ENCODE results near the gene TJP3. TPM values are rescaled to one million over a fixed set of nuclear protein-coding genes. Genes with fewer than 3 reads are reported as not detected.

Gene TJP3
- total RNA-seq, 2 experiments from 2014 or later: 8.2 to 9.0 TPM

DNA sequence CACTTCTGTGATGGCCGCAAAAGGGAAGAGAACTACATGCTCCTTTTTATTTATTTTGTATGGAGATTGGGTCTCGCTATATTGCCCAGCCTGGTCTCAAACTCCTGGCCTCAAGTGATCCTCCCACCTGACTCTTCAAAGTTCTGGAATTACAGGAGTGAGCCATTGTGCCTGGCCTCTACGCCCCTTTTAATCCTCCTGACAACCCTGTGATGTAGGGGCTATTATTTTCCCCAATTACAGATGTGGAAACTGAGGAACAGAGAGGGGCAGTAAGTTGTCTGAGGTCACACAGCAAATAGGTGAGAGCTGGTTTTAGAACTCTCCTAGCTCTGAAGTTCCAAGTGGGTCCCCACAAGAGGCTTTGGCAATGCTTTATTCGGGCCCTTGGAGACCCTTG lies 11.7 kb downstream of the TJP3 start:
- ATAC-seq (ENCODE audit: poor library complexity): no peak
- CTCF ChIA-PET: interaction anchor here (0.7 to 1.2 kb wide), 2 partner anchors 58 to 102 kb away, joined by 3 to 4 read pairs; no protein-coding TSS in a partner anchor
- H3K4me1 ChIP-seq (ENCODE audit: insufficient read depth, low read length): peaks cover 33% of the 10 kb centered on the region
- no peaks in the 10 kb centered on the region for H3K36me3 ChIP-seq (ENCODE audit: insufficient read depth, low read length)
- H3K4me3 Mint-ChIP-seq: no peak overlapping the region
- TF ChIP-seq, protein P1, sequence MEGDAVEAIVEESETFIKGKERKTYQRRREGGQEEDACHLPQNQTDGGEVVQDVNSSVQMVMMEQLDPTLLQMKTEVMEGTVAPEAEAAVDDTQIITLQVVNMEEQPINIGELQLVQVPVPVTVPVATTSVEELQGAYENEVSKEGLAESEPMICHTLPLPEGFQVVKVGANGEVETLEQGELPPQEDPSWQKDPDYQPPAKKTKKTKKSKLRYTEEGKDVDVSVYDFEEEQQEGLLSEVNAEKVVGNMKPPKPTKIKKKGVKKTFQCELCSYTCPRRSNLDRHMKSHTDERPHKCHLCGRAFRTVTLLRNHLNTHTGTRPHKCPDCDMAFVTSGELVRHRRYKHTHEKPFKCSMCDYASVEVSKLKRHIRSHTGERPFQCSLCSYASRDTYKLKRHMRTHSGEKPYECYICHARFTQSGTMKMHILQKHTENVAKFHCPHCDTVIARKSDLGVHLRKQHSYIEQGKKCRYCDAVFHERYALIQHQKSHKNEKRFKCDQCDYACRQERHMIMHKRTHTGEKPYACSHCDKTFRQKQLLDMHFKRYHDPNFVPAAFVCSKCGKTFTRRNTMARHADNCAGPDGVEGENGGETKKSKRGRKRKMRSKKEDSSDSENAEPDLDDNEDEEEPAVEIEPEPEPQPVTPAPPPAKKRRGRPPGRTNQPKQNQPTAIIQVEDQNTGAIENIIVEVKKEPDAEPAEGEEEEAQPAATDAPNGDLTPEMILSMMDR (IDR thresholded peaks at IDR 0.05): no peak
- H3K4me3 ChIP-seq (ENCODE audit: low read length): no peak overlapping the region
- H3K9me3 Mint-ChIP-seq: no peaks in the 10 kb centered on the region
- intact Hi-C loops (cut with DNase I, micrococcal nuclease): no loop called here
- POLR2A ChIA-PET: interaction anchor here (3.2 kb wide), 1 partner anchor 43 kb away, joined by 28 read pairs; the partner anchor contains the start of genes APBA3 and MRPL54
- peaks cover 8% of the 10 kb centered on the region for H3K27me3 Mint-ChIP-seq
- H3K4me1 Mint-ChIP-seq (ENCODE audit: low read depth): peaks cover 4% of the 10 kb centered on the region
- no peaks in the 10 kb centered on the region for H3K36me3 Mint-ChIP-seq (ENCODE audit: low read depth)
- peaks cover 14 to 15% of the 10 kb centered on the region in 2 experiments for H3K27me3 ChIP-seq (ENCODE audit: control insufficient read depth in 1 of 2, insufficient read depth in 2 of 2, low read length in 2 of 2)
- H3K9me3 ChIP-seq (ENCODE audit: control insufficient read depth in 1 of 2, insufficient read depth in 1 of 2, low read length in 2 of 2): peaks cover 0 to 5% of the 10 kb centered on the region in 2 experiments
- no peak overlapping the region for H3K27ac ChIP-seq (ENCODE audit: low read depth in 1 of 2, low read length in 2 of 2)
- H3K27ac Mint-ChIP-seq: no peak overlapping the region
- DNase-seq: no peak

DNA sequence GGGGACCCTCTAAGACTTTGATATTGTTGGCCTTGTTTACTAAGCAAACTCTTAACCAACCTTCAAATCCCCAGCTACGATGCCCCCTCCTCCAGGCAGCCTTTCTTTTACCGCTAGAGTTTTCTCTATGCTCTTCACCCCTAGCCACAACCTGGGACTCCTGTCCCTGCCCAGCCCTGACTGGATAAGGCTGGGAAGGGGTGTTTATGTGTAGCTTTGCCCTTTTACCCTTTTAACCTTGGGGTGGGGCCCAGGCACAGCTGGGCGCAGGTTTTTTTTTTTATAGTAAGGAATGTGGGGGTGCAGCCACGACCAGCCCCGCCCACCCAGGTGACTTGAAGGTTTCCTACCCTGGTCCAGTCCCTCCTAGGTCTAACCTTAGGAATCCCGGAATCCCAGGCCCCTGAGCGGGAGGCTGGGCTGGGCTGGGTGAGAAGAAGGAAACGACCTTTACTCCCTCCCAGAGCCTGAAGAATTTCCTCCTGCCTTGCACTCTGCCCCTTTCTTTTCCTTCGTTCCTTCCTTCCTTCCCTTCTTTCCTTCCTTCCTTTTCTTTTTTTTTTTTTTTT lies 12.2 kb downstream of the TJP3 start:
- peaks cover 8% of the 10 kb centered on the region for H3K27me3 Mint-ChIP-seq
- H3K4me3 Mint-ChIP-seq: no peak overlapping the region
- ATAC-seq (ENCODE audit: poor library complexity) (no peak), DNase-seq (no peak)
- H3K4me3 ChIP-seq (ENCODE audit: low read length): no peak overlapping the region
- no peaks in the 10 kb centered on the region for H3K36me3 ChIP-seq (ENCODE audit: insufficient read depth, low read length)
- H3K4me1 ChIP-seq (ENCODE audit: insufficient read depth, low read length): peaks cover 33% of the 10 kb centered on the region
- H3K27me3 ChIP-seq (ENCODE audit: control insufficient read depth in 1 of 2, insufficient read depth in 2 of 2, low read length in 2 of 2): peaks cover 14 to 15% of the 10 kb centered on the region in 2 experiments
- H3K27ac Mint-ChIP-seq: no peak overlapping the region
- TF ChIP-seq, protein P1 (IDR thresholded peaks at IDR 0.05): no peak
- H3K9me3 ChIP-seq (ENCODE audit: control insufficient read depth in 1 of 2, insufficient read depth in 1 of 2, low read length in 2 of 2): peaks cover 0 to 5% of the 10 kb centered on the region in 2 experiments
- ChIA-PET POLR2A (interaction anchor here (3.2 kb wide), 1 partner anchor 42 kb away, joined by 28 read pairs; the partner anchor contains the start of genes APBA3 and MRPL54), CTCF (interaction anchor here (0.7 to 1.2 kb wide), 2 partner anchors 59 to 291 kb away, joined by 3 read pairs; no protein-coding TSS in a partner anchor)
- intact Hi-C loops (cut with DNase I, micrococcal nuclease): no loop called here
- peaks cover 4% of the 10 kb centered on the region for H3K4me1 Mint-ChIP-seq (ENCODE audit: low read depth)
- H3K9me3 Mint-ChIP-seq: no peaks in the 10 kb centered on the region
- no peak overlapping the region for H3K27ac ChIP-seq (ENCODE audit: low read depth in 1 of 2, low read length in 2 of 2)
- no peaks in the 10 kb centered on the region for H3K36me3 Mint-ChIP-seq (ENCODE audit: low read depth)

DNA sequence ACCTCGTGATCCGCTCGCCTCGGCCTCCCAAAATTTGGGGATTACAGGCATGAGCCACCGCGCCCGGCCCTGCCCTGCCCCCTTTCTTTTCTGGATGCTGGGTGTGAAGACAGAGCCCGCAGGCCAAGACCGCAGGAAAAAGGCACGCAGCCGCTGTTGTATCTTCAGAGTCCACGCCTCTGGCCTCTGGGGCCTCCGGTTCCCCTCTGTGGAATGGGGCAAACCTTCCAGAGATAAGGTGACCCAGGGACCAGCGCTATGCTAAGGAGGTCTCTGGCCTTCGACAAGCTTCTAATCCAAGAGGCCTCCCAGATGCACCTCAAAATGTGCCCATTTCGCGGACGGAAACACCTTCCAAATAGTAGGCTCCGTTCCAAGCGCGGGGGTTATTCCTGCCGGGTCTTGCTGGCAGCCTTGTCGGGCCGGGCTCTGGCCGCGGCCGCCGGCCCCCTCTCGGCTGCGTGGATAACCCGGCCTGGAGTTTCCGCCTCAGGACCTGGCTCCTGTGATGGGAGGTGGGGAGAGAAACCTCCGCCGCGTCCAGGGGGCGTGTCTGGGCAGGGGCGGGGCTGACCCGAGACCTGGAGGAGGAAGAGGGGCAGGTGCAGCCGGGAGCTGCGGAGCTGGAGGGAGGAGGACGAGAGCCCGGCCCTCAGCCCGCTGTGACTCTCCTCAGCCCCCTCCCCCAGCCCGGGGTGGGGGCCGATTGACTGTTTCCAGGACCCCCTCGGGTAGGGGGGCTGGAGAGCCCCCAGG lies 13.1 kb downstream of the TJP3 start:
- intact Hi-C loops (cut with DNase I, micrococcal nuclease): loop anchor here in 1 of 2 experiments (1.0 kb wide), 1 partner anchor 101 kb away; no protein-coding TSS in a partner anchor
- H3K36me3 ChIP-seq (ENCODE audit: insufficient read depth, low read length): no peaks in the 10 kb centered on the region
- TF ChIP-seq, protein P1 (IDR thresholded peaks at IDR 0.05): no peak

More for the DNA sequence above, 13.1 kb downstream of the TJP3 start:
- Mint-ChIP-seq H3K27ac (no peak overlapping the region), H3K9me3 (no peaks in the 10 kb centered on the region), H3K36me3 (ENCODE audit: low read depth) (no peaks in the 10 kb centered on the region), H3K4me3 (peak overlapping the region; percentile 82), H3K4me1 (ENCODE audit: low read depth) (peaks cover 4% of the 10 kb centered on the region), H3K27me3 (peaks cover 8% of the 10 kb centered on the region)
- Histone ChIP-seq H3K27ac (ENCODE audit: low read depth in 1 of 2, low read length in 2 of 2) (no peak overlapping the region), H3K9me3 (ENCODE audit: control insufficient read depth in 1 of 2, insufficient read depth in 1 of 2, low read length in 2 of 2) (peaks cover 0 to 5% of the 10 kb centered on the region in 2 experiments), H3K4me1 (ENCODE audit: insufficient read depth, low read length) (peaks cover 33% of the 10 kb centered on the region), H3K4me3 (ENCODE audit: low read length) (peak overlapping the region; percentile 62), H3K27me3 (ENCODE audit: control insufficient read depth in 1 of 2, insufficient read depth in 2 of 2, low read length in 2 of 2) (peaks cover 14 to 15% of the 10 kb centered on the region in 2 experiments)
- POLR2A ChIA-PET: interaction anchor here (0.7 to 3.2 kb wide), 7 partner anchors 18 to 101 kb away, joined by 3 to 28 read pairs (median 4); partner anchors contain the start of genes APBA3 and MRPL54
- CTCF ChIA-PET: interaction anchor here (0.6 to 1.3 kb wide), 3 partner anchors 13 to 292 kb away, joined by 3 read pairs; partner anchors contain the start of gene MRPL54
- DNase-seq: peak; percentile 82 to 94 (median 88)
- ATAC-seq (ENCODE audit: poor library complexity): peak; percentile 96

Data from CD4-positive, alpha-beta T cell (primary cell).